NB4 (cell line): Measurements from ENCODE around the gene SPTBN5.

Experiments used
- CTCF ChIP-seq: IDR thresholded peaks from one replicate; pipeline ENCODE4 v1.5.1; 2012; ENCODE audit warnings: low read depth, low read length
- MAX ChIP-seq: IDR thresholded peaks from 2 replicates; pipeline ENCODE4 v1.6.1; 2011; ENCODE audit warnings: low read depth, low read length
- POLR2A ChIP-seq: IDR thresholded peaks from 2 replicates; pipeline ENCODE4 v1.6.1; 2011; ENCODE audit warnings: mild to moderate bottlenecking; ENCODE audit not compliant: insufficient read length; ENCODE audit errors: extremely low read depth

GRCh38 chr15:41925086-41925608, 31.3 kb upstream of the SPTBN5 start:
- TF ChIP-seq POLR2A: no peak
- TF ChIP-seq CTCF: no peak
- no peak for TF ChIP-seq MAX
